HCT116 (cell line): ENCODE measurements around the gene ACTBL2.

Experiments used
- SRF ChIP-seq: IDR thresholded peaks from 2 replicates; pipeline ENCODE4 v1.6.1; 2012; ENCODE audit warnings: low read depth
- TF ChIP-seq, protein P1 (sequence below): IDR thresholded peaks from 2 replicates; pipeline ENCODE4 v1.6.1; 2012

DNA sequence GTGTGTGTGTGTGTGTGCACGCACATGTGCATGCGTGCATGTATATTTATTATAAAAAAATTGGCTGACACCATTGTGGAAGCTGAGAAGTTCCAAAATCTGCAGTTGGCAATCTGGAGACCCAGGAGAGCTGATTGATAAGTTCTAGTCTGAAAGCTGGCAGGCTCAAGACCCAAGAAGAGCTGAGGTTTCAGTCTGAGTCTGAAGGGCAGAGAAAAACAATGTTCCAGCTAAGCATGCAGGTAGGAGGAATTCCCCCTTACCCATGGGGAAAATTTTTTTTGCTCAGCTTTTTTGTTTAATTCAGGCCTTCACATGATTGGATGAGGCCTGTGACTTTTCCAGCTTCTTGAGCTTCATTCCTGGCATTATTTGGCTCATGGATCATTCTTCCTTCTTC, 31.2 kb upstream of the ACTBL2 start:
- TF ChIP-seq, protein P1, sequence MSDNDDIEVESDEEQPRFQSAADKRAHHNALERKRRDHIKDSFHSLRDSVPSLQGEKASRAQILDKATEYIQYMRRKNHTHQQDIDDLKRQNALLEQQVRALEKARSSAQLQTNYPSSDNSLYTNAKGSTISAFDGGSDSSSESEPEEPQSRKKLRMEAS: no peak
- TF ChIP-seq SRF: no peak
